Chondrocyte (in vitro differentiated cells): ENCODE results near the gene ATRX. TPM values are rescaled to one million over a fixed set of nuclear protein-coding genes. Genes with fewer than 3 reads are reported as not detected.

Experiments
- DNase-seq: peaks from one replicate; pipeline ENCODE4 v3.0.0; 2021; ENCODE audit warnings: mixed read lengths, low spot score
- H3K27ac Mint-ChIP-seq: one replicate; pipeline ENCODE4 v1.8.0; 2021; ENCODE audit warnings: mild to moderate bottlenecking, moderate library complexity, mixed read lengths; ENCODE audit not compliant: unreplicated experiment
- H3K27me3 Mint-ChIP-seq: 2 replicates; pipeline ENCODE4 v1.8.0; 2021; ENCODE audit warnings: low read depth, mixed read lengths
- H3K36me3 Mint-ChIP-seq: 2 replicates; pipeline ENCODE4 v1.8.0; 2021; ENCODE audit warnings: low read depth, mixed read lengths
- H3K4me1 Mint-ChIP-seq: 2 replicates; pipeline ENCODE4 v1.8.0; 2021; ENCODE audit warnings: low read depth, mild to moderate bottlenecking, mixed read lengths
- H3K4me3 Mint-ChIP-seq: one replicate; pipeline ENCODE4 v1.8.0; 2021; ENCODE audit warnings: mild to moderate bottlenecking, moderate library complexity, mixed read lengths; ENCODE audit not compliant: unreplicated experiment
- H3K9me3 Mint-ChIP-seq: 2 replicates; pipeline ENCODE4 v1.8.0; 2021; ENCODE audit warnings: low read depth, mixed read lengths
- CTCF ChIP-seq: fragments of 200-600 bp; sonication (generic); IDR thresholded peaks from 2 replicates; pipeline ENCODE4 v1.5.0; 2021; ENCODE audit warnings: antibody characterized with exemption, mild to moderate bottlenecking, moderate library complexity
- total RNA-seq: library from RNA; stranded (reverse); gene quantifications from 3 replicates; pipeline ENCODE4 v1.2.1, GENCODE V29; 2021

ATRX gene
- total RNA-seq, 1 donor from 2014 or later = 81.9 TPM

GRCh38 chrX:77749695-77750094 is 36.3 kb downstream of the ATRX start:
- no peak for TF ChIP-seq CTCF
- no peak for DNase-seq
- no peak overlapping the region for H3K27ac Mint-ChIP-seq
- H3K4me3 Mint-ChIP-seq = no peak overlapping the region
- H3K36me3 Mint-ChIP-seq = peaks cover 1% of the 10 kb centered on the region
- peaks cover 22% of the 10 kb centered on the region for H3K9me3 Mint-ChIP-seq
- no peaks in the 10 kb centered on the region for H3K27me3 Mint-ChIP-seq
- H3K4me1 Mint-ChIP-seq = no peaks in the 10 kb centered on the region

- no peaks in the 10 kb centered on the region for H3K36me3 Mint-ChIP-seq
These were observed 42.3 kb downstream of the ATRX start for GRCh38 chrX:77743720-77744119.

GRCh38 chrX:77742788-77743476 is 43.1 kb downstream of the ATRX start:
- H3K27me3 Mint-ChIP-seq = no peaks in the 10 kb centered on the region
- TF ChIP-seq CTCF = no peak
- H3K9me3 Mint-ChIP-seq = peaks cover 7% of the 10 kb centered on the region
- no peak overlapping the region for H3K4me3 Mint-ChIP-seq
- DNase-seq = no peak
- H3K27ac Mint-ChIP-seq = peak overlapping the region; percentile 75
- H3K4me1 Mint-ChIP-seq = peaks cover 33% of the 10 kb centered on the region
- no peaks in the 10 kb centered on the region for H3K36me3 Mint-ChIP-seq

More at GRCh38 chrX:77743720-77744119, 42.3 kb downstream of the ATRX start:
- Mint-ChIP-seq H3K27me3 (no peaks in the 10 kb centered on the region), H3K27ac (peak overlapping the region; percentile 2), H3K4me3 (no peak overlapping the region), H3K4me1 (peaks cover 33% of the 10 kb centered on the region), H3K9me3 (peaks cover 7% of the 10 kb centered on the region)
- no peak for TF ChIP-seq CTCF
- no peak for DNase-seq

GRCh38 chrX:77740376-77740905 is 45.6 kb downstream of the ATRX start:
- H3K4me1 Mint-ChIP-seq = peaks cover 33% of the 10 kb centered on the region
- TF ChIP-seq CTCF = no peak
- DNase-seq = no peak
- H3K9me3 Mint-ChIP-seq = peaks cover 15% of the 10 kb centered on the region
- no peaks in the 10 kb centered on the region for H3K36me3 Mint-ChIP-seq
- H3K27ac Mint-ChIP-seq = peak overlapping the region; percentile 9
- H3K27me3 Mint-ChIP-seq = no peaks in the 10 kb centered on the region
- no peak overlapping the region for H3K4me3 Mint-ChIP-seq

- no peaks in the 10 kb centered on the region for H3K36me3 Mint-ChIP-seq
- no peak for TF ChIP-seq CTCF
- H3K27ac Mint-ChIP-seq = no peak overlapping the region
- no peak for DNase-seq
- H3K4me3 Mint-ChIP-seq = no peak overlapping the region
- peaks cover 25% of the 10 kb centered on the region for H3K9me3 Mint-ChIP-seq
- H3K4me1 Mint-ChIP-seq = peaks cover 4% of the 10 kb centered on the region
- no peaks in the 10 kb centered on the region for H3K27me3 Mint-ChIP-seq
These were observed 52.7 kb downstream of the ATRX start for GRCh38 chrX:77733342-77733741.
